ENCODE results near the gene KLHL6. TPM values are rescaled to one million over a fixed set of nuclear protein-coding genes. Genes with fewer than 3 reads are reported as not detected.
A peak's percentile ranks its signal among the peaks of the same experiment; 100 is the strongest.

KLHL6 gene
- total and polyA plus RNA-seq, 2 of the 8 experiments (the other 6 are each of a cell fraction or from before 2014, with no cell fraction given), result 0.05 TPM; not detected in 1

DNA sequence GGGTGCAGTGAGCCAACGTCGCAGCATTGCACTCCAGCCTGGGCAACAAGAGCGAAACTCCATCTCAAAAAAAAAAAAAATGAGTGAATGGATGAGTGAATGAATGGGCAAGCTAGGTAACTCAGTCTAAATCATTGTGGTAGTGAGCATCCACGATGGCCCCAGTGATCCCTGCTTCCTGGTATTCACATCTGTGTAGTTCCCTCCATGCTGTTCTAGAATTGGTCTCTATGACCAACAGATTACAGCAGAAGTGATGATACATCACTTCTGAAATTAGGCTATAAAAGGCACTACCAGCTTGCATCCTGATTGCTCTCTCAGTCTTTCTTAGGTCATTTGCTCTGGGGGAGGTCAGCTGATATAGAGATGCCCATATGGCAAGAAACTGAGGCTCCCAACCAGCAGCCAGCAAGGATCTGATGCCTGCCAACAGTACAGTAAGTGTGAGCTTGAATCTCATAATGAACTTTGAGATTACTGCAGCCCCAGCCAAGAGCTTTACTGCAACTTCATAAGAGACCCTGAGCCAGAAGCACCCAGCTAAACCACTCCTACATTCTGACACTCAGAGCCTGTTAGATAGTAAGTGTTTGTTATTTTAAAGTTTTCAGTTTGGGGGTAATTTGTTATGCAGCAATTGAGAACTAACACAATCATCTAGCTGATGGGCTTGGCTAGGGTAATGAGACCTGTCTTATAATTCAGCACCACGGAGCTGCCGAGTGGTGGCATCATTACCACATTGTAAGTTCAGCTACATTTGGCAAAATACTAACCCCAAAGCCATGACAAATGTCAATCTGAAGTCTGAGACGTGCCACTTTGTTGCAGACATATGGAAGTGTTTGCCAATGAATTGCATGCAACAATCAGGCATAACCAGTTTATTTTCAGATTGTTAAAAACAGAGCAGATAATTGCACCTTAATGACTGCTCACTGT is 53.0 kb downstream of the KLHL6 start:
- Histone ChIP-seq H2BK120ac (replicated peaks; ENCODE audit: low read depth, low read length) (no peak overlapping the region), H3K4me1 (replicated peaks in 1 of 4; ENCODE audit: control insufficient read depth in 3 of 4, insufficient read depth in 4 of 4, low read length in 3 of 4) (peaks cover 0 to 2% (median 0%) of the 10 kb centered on the region in 4 experiments; a peak in 1 of 7 replicates), H3K56ac (replicated peaks; ENCODE audit: insufficient read length, low read depth, low read length) (no peak overlapping the region), H3K4ac (replicated peaks; ENCODE audit: insufficient read length, low read depth, low read length) (no peak overlapping the region), H3K23me2 (ENCODE audit: low read depth, low read length) (no peaks in the 10 kb centered on the region), H2AFZ (ENCODE audit: low read length) (no peak overlapping the region), H4K5ac (ENCODE audit: insufficient read length, low read depth, low read length) (no peak overlapping the region), H3K79me1 (ENCODE audit: low read depth, low read length) (no peaks in the 10 kb centered on the region), H2BK12ac (ENCODE audit: low read depth, low read length) (no peak overlapping the region), H4K20me1 (replicated peaks in 1 of 2; ENCODE audit: control insufficient read depth in 1 of 2, insufficient read depth in 2 of 2, low read length in 2 of 2) (no peaks in the 10 kb centered on the region), H3K14ac (ENCODE audit: insufficient read length) (no peak overlapping the region), H3K36me3 (ENCODE audit: control insufficient read depth in 2 of 4, insufficient read depth in 4 of 4, low read length in 3 of 4) (no peaks in the 10 kb centered on the region), H4K8ac (ENCODE audit: extremely low read depth, insufficient read depth, low read length) (no peak overlapping the region), H3K79me2 (ENCODE audit: control insufficient read depth in 1 of 2, insufficient read depth in 2 of 2, low read length in 2 of 2) (no peaks in the 10 kb centered on the region), H3K9me3 (ENCODE audit: insufficient read depth in 2 of 2, low read depth in 1 of 2, low read length in 1 of 2) (no peaks in the 10 kb centered on the region), H3K9ac (replicated peaks in 1 of 4; ENCODE audit: extremely low read depth in 1 of 4, low read depth in 3 of 4, low read length in 3 of 4) (no peak overlapping the region), H2BK20ac (ENCODE audit: low read length) (no peak overlapping the region), H3K18ac (ENCODE audit: extremely low read depth, low read length) (no peak overlapping the region), H3K27me3 (replicated peaks in 1 of 4; ENCODE audit: control insufficient read depth in 3 of 4, extremely low read depth in 1 of 4, insufficient read depth in 3 of 4, low read length in 3 of 4) (no peaks in the 10 kb centered on the region), H2BK15ac (ENCODE audit: low read length) (no peak overlapping the region), H3K4me2 (ENCODE audit: insufficient read depth in 1 of 2, low read depth in 2 of 2, low read length in 2 of 2) (no peak overlapping the region), H3K4me3 (ENCODE audit: extremely low read depth in 1 of 4, insufficient read depth in 2 of 4, low read depth in 3 of 4, low read length in 4 of 4) (no peak overlapping the region), H3K23ac (ENCODE audit: insufficient read length) (no peak overlapping the region), H2AK5ac (ENCODE audit: low read depth, low read length) (no peak overlapping the region), H4K91ac (replicated peaks; ENCODE audit: insufficient read length, low read length) (no peak overlapping the region), H2BK5ac (ENCODE audit: low read depth, low read length) (no peak overlapping the region; the same call in 1 of the 2 replicates), H3K27ac (ENCODE audit: low read depth, low read length) (no peak overlapping the region)
- TF ChIP-seq RAD21 (IDR thresholded peaks at IDR 0.05 in 1 of 2, conservative IDR thresholded peaks at IDR 0.05 in 1 of 2; ENCODE audit: low read depth in 2 of 2, low read length in 2 of 2) (peak in 1 of 2 experiments; percentile 39; a peak in 3 of 4 replicates), CBX8 (IDR thresholded peaks at IDR 0.05; ENCODE audit: borderline replicate concordance, low read depth, low read length) (no peak), TAF7 (optimal IDR thresholded peaks at IDR 0.05; ENCODE audit: borderline replicate concordance, low read depth, low read length) (no peak)
- FAIRE-seq (no peak), DNase-seq (ENCODE audit: low read depth in 1 of 2, low spot score in 2 of 2) (no peak)
- WGBS, 2 experiments (ENCODE audit: extremely low coverage in 1 of 2, insufficient coverage in 1 of 2, insufficient read length in 1 of 2, insufficient replicate concordance in 2 of 2, low coverage in 1 of 2, low lambda C conversion rate in 2 of 2, missing lambda C conversion rate in 1 of 2), result 88% methylated on average over 7 of the region's 7 CpGs; no CpG with 5 or more reads in 1 of the 2 experiments
- ChIA-PET POLR2A (ENCODE audit: partially characterized antibody) (interaction anchor here (1.0 kb wide), 1 partner anchor 261 kb away, joined by 3 read pairs; no protein-coding TSS in a partner anchor), CTCF (ENCODE audit: partially characterized antibody) (interaction anchor here (1.0 to 2.6 kb wide), 7 partner anchors 13 to 78 kb away, joined by 3 to 14 read pairs (median 4); no protein-coding TSS in a partner anchor)
